GM18508 (cell line): ENCODE measurements around the gene MRPL40.

Experiments used
- ATAC-seq: cut with Tn5 transposase; IDR thresholded peaks from one replicate; pipeline ENCODE4 v1.9.1; 2021; ENCODE audit warnings: moderate number of reproducible peaks; ENCODE audit not compliant: insufficient read depth, unreplicated experiment

MRPL40 gene

GRCh38 chr22:19456541-19456940, 24.2 kb downstream of the MRPL40 start:
- no peak for ATAC-seq

- ATAC-seq: no peak
Measured at GRCh38 chr22:19457828-19458428, 25.6 kb downstream of the MRPL40 start.

- no peak for ATAC-seq
Measured at GRCh38 chr22:19460036-19460435, 27.7 kb downstream of the MRPL40 start.

- ATAC-seq: no peak
Measured at GRCh38 chr22:19461506-19461905, 29.2 kb downstream of the MRPL40 start.

GRCh38 chr22:19463008-19463407, 30.7 kb downstream of the MRPL40 start:
- no peak for ATAC-seq

GRCh38 chr22:19463491-19464469, 31.4 kb downstream of the MRPL40 start:
- ATAC-seq: no peak

- no peak for ATAC-seq
Measured at GRCh38 chr22:19464546-19464945, 32.2 kb downstream of the MRPL40 start.

GRCh38 chr22:19464975-19465374, 32.6 kb downstream of the MRPL40 start:
- no peak for ATAC-seq

- ATAC-seq: no peak
Measured at GRCh38 chr22:19466126-19466716, 33.9 kb downstream of the MRPL40 start.

GRCh38 chr22:19466848-19467752, 34.8 kb downstream of the MRPL40 start:
- ATAC-seq: no peak

- no peak for ATAC-seq
Measured at GRCh38 chr22:19467912-19468311, 35.6 kb downstream of the MRPL40 start.

GRCh38 chr22:19469421-19469820, 37.1 kb downstream of the MRPL40 start:
- no peak for ATAC-seq

GRCh38 chr22:19470010-19470409, 37.7 kb downstream of the MRPL40 start:
- no peak for ATAC-seq

- ATAC-seq: no peak
Measured at GRCh38 chr22:19471572-19471971, 39.2 kb downstream of the MRPL40 start.

- no peak for ATAC-seq
Measured at GRCh38 chr22:19472233-19472632, 39.9 kb downstream of the MRPL40 start.

- no peak for ATAC-seq
Measured at GRCh38 chr22:19473578-19473977, 41.2 kb downstream of the MRPL40 start.

GRCh38 chr22:19476023-19476422, 43.7 kb downstream of the MRPL40 start:
- no peak for ATAC-seq

GRCh38 chr22:19477321-19478044, 45.1 kb downstream of the MRPL40 start:
- ATAC-seq: no peak

GRCh38 chr22:19478045-19478900, 45.9 kb downstream of the MRPL40 start:
- no peak for ATAC-seq
